RWPE2 (cell line): Measurements from ENCODE around the gene TAF11.

Experiments
- ATAC-seq: fragments of 200-7000 bp; cut with Tn5 transposase; 3 replicates; pipeline ENCODE4 v1.9.1; 2021; ENCODE audit warnings: low read depth
- DNase-seq: peaks from one replicate; pipeline ENCODE4 v3.0.0-alpha.2; 2020; ENCODE audit warnings: low spot score
- H3K27ac ChIP-seq: fragments of 450-650 bp; 2 replicates; pipeline ENCODE4 v1.5.1; 2017; ENCODE audit warnings: mild to moderate bottlenecking; ENCODE audit not compliant: poor library complexity, severe bottlenecking
- H3K27me3 ChIP-seq: fragments of 250-450 bp; sonication (Bioruptor Pico); 2 replicates; pipeline ENCODE4 v1.5.1; 2021; ENCODE audit warnings: mild to moderate bottlenecking, moderate library complexity; ENCODE audit not compliant: insufficient read depth, poor library complexity, severe bottlenecking
- H3K36me3 ChIP-seq: fragments of 250-450 bp; sonication (Bioruptor Pico); 2 replicates; pipeline ENCODE4 v1.5.1; 2020; ENCODE audit warnings: low read depth, mild to moderate bottlenecking, moderate library complexity
- H3K4me1 ChIP-seq: fragments of 250-450 bp; sonication (Bioruptor Pico); 2 replicates; pipeline ENCODE4 v1.5.1; 2021; ENCODE audit warnings: mild to moderate bottlenecking, moderate library complexity; ENCODE audit not compliant: insufficient read depth, poor library complexity, severe bottlenecking
- H3K4me3 ChIP-seq: fragments of 250-450 bp; sonication (Bioruptor Pico); 2 replicates; pipeline ENCODE4 v1.5.1; 2021; ENCODE audit warnings: mild to moderate bottlenecking, moderate library complexity; ENCODE audit not compliant: severe bottlenecking
- H3K9me3 ChIP-seq: fragments of 250-450 bp; sonication (Bioruptor Pico); 2 replicates; pipeline ENCODE4 v1.5.1; 2021; ENCODE audit warnings: mild to moderate bottlenecking, moderate library complexity; ENCODE audit not compliant: severe bottlenecking
- CTCF ChIP-seq: fragments of 450-650 bp; IDR thresholded peaks from one replicate; pipeline ENCODE4 v1.5.1; 2017; ENCODE audit warnings: mild to moderate bottlenecking, moderate library complexity; ENCODE audit not compliant: poor library complexity, severe bottlenecking

Gene TAF11

GRCh38 chr6:34836008-34836407, 51.8 kb downstream of the TAF11 start:
- no peak for TF ChIP-seq CTCF
- Histone ChIP-seq H3K27me3 (no peaks in the 10 kb centered on the region), H3K4me1 (no peaks in the 10 kb centered on the region), H3K9me3 (no peaks in the 10 kb centered on the region), H3K27ac (no peak overlapping the region), H3K4me3 (no peak overlapping the region), H3K36me3 (peaks cover 26% of the 10 kb centered on the region)
- DNase-seq (no peak), ATAC-seq (no peak)

- H3K9me3 ChIP-seq, result no peaks in the 10 kb centered on the region
- no peak overlapping the region for H3K4me3 ChIP-seq
- peaks cover 26% of the 10 kb centered on the region for H3K36me3 ChIP-seq
- H3K27ac ChIP-seq, result no peak overlapping the region
- TF ChIP-seq CTCF, result no peak
- ATAC-seq (peak; percentile 55; the same call in 1 of the 3 replicates), DNase-seq (no peak)
- no peaks in the 10 kb centered on the region for H3K4me1 ChIP-seq
- no peaks in the 10 kb centered on the region for H3K27me3 ChIP-seq
Measured at GRCh38 chr6:34834789-34835518, 52.9 kb downstream of the TAF11 start.

- H3K36me3 ChIP-seq, result peaks cover 30% of the 10 kb centered on the region
- H3K9me3 ChIP-seq, result no peaks in the 10 kb centered on the region
- no peaks in the 10 kb centered on the region for H3K4me1 ChIP-seq
- no peak for TF ChIP-seq CTCF
- ATAC-seq (no peak), DNase-seq (no peak)
- H3K27ac ChIP-seq, result no peak overlapping the region
- no peaks in the 10 kb centered on the region for H3K27me3 ChIP-seq
- no peak overlapping the region for H3K4me3 ChIP-seq
Measured at GRCh38 chr6:34832942-34833341, 54.9 kb downstream of the TAF11 start.

GRCh38 chr6:34829137-34829536, 58.7 kb downstream of the TAF11 start:
- H3K36me3 ChIP-seq, result peaks cover 13% of the 10 kb centered on the region
- TF ChIP-seq CTCF, result no peak
- H3K4me1 ChIP-seq, result no peaks in the 10 kb centered on the region
- peak overlapping the region; percentile 23 for H3K27ac ChIP-seq
- no peak overlapping the region for H3K4me3 ChIP-seq
- H3K27me3 ChIP-seq, result no peaks in the 10 kb centered on the region
- no peaks in the 10 kb centered on the region for H3K9me3 ChIP-seq
- no peak for DNase-seq
- peak; percentile 53; the same call in 2 of the 3 replicates for ATAC-seq
